Ascending aorta (tissue), 2 donors: ENCODE data around the gene GABBR2. TPM values are rescaled to one million over a fixed set of nuclear protein-coding genes. Genes with fewer than 3 reads are reported as not detected.

Experiments used
- DNase-seq, 2 donors: peaks; one replicate each; pipeline ENCODE4 v3.0.0-alpha.2; 2019; ENCODE audit warnings: low spot score in 2 of 2
- H3K27ac ChIP-seq, 2 donors: fragments of 200-600 bp; sonication (generic); one replicate each; pipeline ENCODE4 v1.5.1; 2016 to 2017; ENCODE audit warnings: mild to moderate bottlenecking in 1 of 2
- H3K27me3 ChIP-seq: fragments of 200-600 bp; sonication (generic); one replicate; pipeline ENCODE4 v1.5.1; 2017
- H3K36me3 ChIP-seq, 2 donors: fragments of 200-600 bp; sonication (generic); one replicate each; pipeline ENCODE4 v1.5.1; 2016
- H3K4me1 ChIP-seq, 2 donors: fragments of 200-600 bp; sonication (generic); one replicate each; pipeline ENCODE4 v1.5.1; 2016 to 2017; ENCODE audit warnings: mild to moderate bottlenecking in 1 of 2
- H3K4me3 ChIP-seq, 2 donors: fragments of 200-600 bp; sonication (generic); one replicate each; pipeline ENCODE4 v1.5.1; 2016 to 2017; ENCODE audit warnings: mild to moderate bottlenecking in 1 of 2
- H3K9me3 ChIP-seq, 2 donors: fragments of 200-600 bp; sonication (generic); one replicate each; pipeline ENCODE4 v1.5.1; 2016
- CTCF ChIP-seq, 3 experiments: fragments of 200-600 bp in 2 of 3; fragments of 450-650 bp in 1 of 3; sonication (generic) in 2 of 3; IDR thresholded peaks; one replicate each; pipeline ENCODE4 v1.5.1; 2016 to 2019; ENCODE audit warnings: antibody characterized with exemption in 3 of 3, mild to moderate bottlenecking in 1 of 3, moderate library complexity in 1 of 3
- intact Hi-C: fragments of 100-400 bp; cut with DNase I; formaldehyde crosslinking; loops from one replicate; pipeline ENCODE4 v1.15.1; 2023
- total RNA-seq: library from RNA; depleted of rRNA; stranded (reverse); fragments of >200 nt; gene quantifications from one replicate; pipeline ENCODE4 v1.1.0, GENCODE V29; 2016

GABBR2 gene
- total RNA-seq, 1 donor from 2014 or later = not detected

DNA sequence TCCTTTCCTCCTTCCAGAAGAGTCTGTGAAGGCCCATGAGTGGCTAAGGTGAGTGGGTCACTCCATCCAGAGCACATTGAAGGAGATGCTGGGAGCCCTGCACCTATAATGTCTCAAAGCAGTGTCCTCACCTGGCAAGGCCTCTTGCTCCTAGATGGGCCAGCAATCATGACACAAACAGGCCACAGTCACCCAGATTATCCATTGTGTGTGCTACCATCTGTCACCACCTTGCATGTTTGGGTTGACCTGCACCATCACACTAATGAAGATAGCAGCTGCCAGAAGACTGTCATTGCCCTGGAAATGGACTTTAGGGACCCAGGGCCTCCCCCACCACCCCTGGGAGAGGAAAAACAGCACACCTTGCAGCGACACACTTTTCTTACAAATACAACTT lies 69.6 kb downstream of the GABBR2 start:
- no peaks in the 10 kb centered on the region for H3K9me3 ChIP-seq
- DNase-seq = no peak
- no peaks in the 10 kb centered on the region for H3K27me3 ChIP-seq
- no peaks in the 10 kb centered on the region for H3K4me1 ChIP-seq
- no peak overlapping the region for H3K4me3 ChIP-seq
- no peaks in the 10 kb centered on the region for H3K36me3 ChIP-seq
- intact Hi-C loops = no loop called here
- H3K27ac ChIP-seq = no peak overlapping the region
- no peak for TF ChIP-seq CTCF (IDR thresholded peaks at IDR 0.05)

- Histone ChIP-seq H3K27ac (no peak overlapping the region), H3K9me3 (no peaks in the 10 kb centered on the region), H3K4me3 (no peak overlapping the region), H3K4me1 (no peaks in the 10 kb centered on the region), H3K27me3 (no peaks in the 10 kb centered on the region), H3K36me3 (no peaks in the 10 kb centered on the region)
- DNase-seq = no peak
- intact Hi-C loops = no loop called here
- no peak for TF ChIP-seq CTCF (IDR thresholded peaks at IDR 0.05)
Observed at GRCh38 chr9:98637381-98637780, 71.4 kb downstream of the GABBR2 start.

GRCh38 chr9:98635374-98635773 lies 73.4 kb downstream of the GABBR2 start:
- DNase-seq = peak in 1 of 2 donors; percentile 22
- H3K9me3 ChIP-seq = no peaks in the 10 kb centered on the region
- no peaks in the 10 kb centered on the region for H3K36me3 ChIP-seq
- H3K27ac ChIP-seq = no peak overlapping the region
- no peaks in the 10 kb centered on the region for H3K27me3 ChIP-seq
- no peak overlapping the region for H3K4me3 ChIP-seq
- intact Hi-C loops = no loop called here
- no peak for TF ChIP-seq CTCF (IDR thresholded peaks at IDR 0.05)
- H3K4me1 ChIP-seq = no peaks in the 10 kb centered on the region

GRCh38 chr9:98634685-98635336 lies 73.9 kb downstream of the GABBR2 start:
- Histone ChIP-seq H3K4me3 (no peak overlapping the region), H3K9me3 (no peaks in the 10 kb centered on the region), H3K36me3 (no peaks in the 10 kb centered on the region), H3K27me3 (no peaks in the 10 kb centered on the region), H3K4me1 (no peaks in the 10 kb centered on the region), H3K27ac (no peak overlapping the region)
- no peak for DNase-seq
- intact Hi-C loops = no loop called here
- TF ChIP-seq CTCF (IDR thresholded peaks at IDR 0.05) = no peak

DNA sequence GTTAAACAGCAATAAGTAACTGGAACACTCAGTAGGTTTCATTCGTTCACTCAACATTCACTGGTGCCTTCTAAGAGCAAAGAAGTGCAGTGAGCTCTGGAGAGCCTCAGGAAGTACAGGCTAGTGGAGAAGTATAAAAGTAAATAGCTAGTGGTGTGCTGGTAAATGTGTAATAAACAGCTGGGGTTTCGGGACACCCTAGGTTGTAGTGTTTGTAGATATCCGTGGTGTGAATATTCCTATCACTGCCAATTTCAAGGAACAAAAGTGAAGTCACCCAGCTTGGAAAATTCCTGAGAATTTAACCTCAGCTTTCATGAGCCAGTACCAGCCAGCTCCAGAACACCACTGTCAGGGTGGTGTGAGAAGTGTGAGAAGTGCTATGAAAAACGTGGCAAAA lies 75.9 kb downstream of the GABBR2 start:
- H3K36me3 ChIP-seq = no peaks in the 10 kb centered on the region
- intact Hi-C loops = no loop called here
- TF ChIP-seq CTCF (IDR thresholded peaks at IDR 0.05) = no peak
- no peaks in the 10 kb centered on the region for H3K27me3 ChIP-seq
- H3K4me1 ChIP-seq = no peaks in the 10 kb centered on the region
- no peak overlapping the region for H3K27ac ChIP-seq
- H3K4me3 ChIP-seq = no peak overlapping the region
- DNase-seq = peak in 1 of 2 donors; percentile 7
- H3K9me3 ChIP-seq = no peaks in the 10 kb centered on the region

DNA sequence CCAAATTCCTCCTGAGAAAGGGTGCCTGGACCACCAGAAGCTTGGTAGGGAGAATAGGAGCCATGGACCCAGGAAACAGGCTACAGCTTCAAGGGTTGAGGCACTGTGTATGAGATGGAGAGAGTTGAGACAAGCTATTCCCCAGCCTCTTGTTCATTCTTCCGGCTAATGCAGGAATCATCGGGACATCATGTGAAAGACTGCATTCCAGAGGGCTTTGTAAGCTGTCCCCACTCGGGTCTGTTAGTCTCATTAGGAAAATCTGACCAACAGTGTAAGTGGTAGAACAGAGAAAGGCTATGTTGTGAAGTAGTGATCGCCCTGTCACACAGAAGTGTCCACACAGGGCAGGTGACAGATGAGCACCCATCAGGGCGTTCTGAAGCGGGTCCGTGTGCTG lies 81.4 kb downstream of the GABBR2 start:
- Histone ChIP-seq H3K27me3 (no peaks in the 10 kb centered on the region), H3K27ac (no peak overlapping the region), H3K36me3 (no peaks in the 10 kb centered on the region), H3K4me1 (no peaks in the 10 kb centered on the region), H3K9me3 (no peaks in the 10 kb centered on the region), H3K4me3 (no peak overlapping the region)
- no peak for TF ChIP-seq CTCF (IDR thresholded peaks at IDR 0.05)
- no peak for DNase-seq
- intact Hi-C loops = no loop called here
